ENCODE measurements around the gene SERPINA3.

SERPINA3 gene

GRCh38 chr14:94650806-94651805 lies 38.9 kb downstream of the SERPINA3 start:
- no peak for DNase-seq

- no peak for DNase-seq
Measured at GRCh38 chr14:94653321-94653720, 41.1 kb downstream of the SERPINA3 start.

GRCh38 chr14:94654071-94654861 lies 42.1 kb downstream of the SERPINA3 start:
- no peak for DNase-seq

GRCh38 chr14:94655169-94655710 lies 43.0 kb downstream of the SERPINA3 start:
- no peak for DNase-seq

- DNase-seq = no peak
Measured at GRCh38 chr14:94656043-94656442, 43.9 kb downstream of the SERPINA3 start.

- DNase-seq = no peak
Measured at GRCh38 chr14:94659256-94659655, 47.1 kb downstream of the SERPINA3 start.

GRCh38 chr14:94659901-94660300 lies 47.7 kb downstream of the SERPINA3 start:
- DNase-seq = no peak

GRCh38 chr14:94660306-94660946 lies 48.2 kb downstream of the SERPINA3 start:
- no peak for DNase-seq

GRCh38 chr14:94663538-94663937 lies 51.3 kb downstream of the SERPINA3 start:
- DNase-seq = no peak

GRCh38 chr14:94663965-94664704 lies 51.9 kb downstream of the SERPINA3 start:
- no peak for DNase-seq

- DNase-seq = no peak
Measured at GRCh38 chr14:94665121-94665520, 52.9 kb downstream of the SERPINA3 start.

- DNase-seq = no peak
Measured at GRCh38 chr14:94665544-94665943, 53.4 kb downstream of the SERPINA3 start.

- no peak for DNase-seq
Measured at GRCh38 chr14:94670692-94671285, 58.6 kb downstream of the SERPINA3 start.

- DNase-seq = no peak
Measured at GRCh38 chr14:94671870-94672444, 59.8 kb downstream of the SERPINA3 start.

GRCh38 chr14:94673071-94673470 lies 60.9 kb downstream of the SERPINA3 start:
- DNase-seq = no peak

Measured in hypothalamus (tissue), 51 donors.